ENCODE measurements around the gene CCDC187.

DNA sequence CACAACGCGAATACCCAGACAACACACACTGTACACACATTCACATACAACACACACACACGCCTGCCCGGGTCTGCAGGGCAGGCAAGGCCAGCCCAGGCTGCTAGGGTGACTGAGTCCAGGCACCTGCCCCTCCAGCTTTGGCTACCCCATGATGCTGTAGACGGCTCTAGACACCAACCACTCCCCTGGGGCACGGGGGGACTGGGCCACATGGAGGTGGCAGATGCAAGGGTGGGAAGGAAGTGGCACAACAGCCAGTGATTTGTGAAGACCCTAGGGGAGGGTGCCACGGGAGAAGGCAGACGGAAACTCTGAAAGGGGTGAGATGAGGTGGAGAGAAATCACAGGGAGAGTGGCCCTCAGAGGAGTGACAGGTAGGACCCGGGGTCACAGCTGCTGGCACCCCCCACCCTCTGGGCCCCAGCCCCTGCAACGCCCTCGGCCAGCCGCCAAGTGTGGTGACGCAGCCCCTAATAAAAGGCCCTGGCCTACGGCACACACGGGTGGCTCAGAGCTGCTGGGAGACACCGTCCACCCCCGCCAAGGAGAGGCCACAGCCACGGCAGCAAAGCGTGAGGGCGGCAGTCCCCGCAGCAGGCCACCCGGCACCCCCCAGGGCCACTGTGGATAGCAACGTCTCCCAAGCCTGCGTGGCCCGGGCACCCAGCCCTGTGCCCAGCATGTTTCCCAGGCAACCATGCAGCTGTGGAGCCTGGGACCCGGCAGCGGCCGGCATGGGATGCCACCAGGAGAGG lies 6.6 kb upstream of the CCDC187 start:
- no peak for TF ChIP-seq POLR2A (IDR thresholded peaks at IDR 0.05; ENCODE audit: low read depth, low read length)
- TF ChIP-seq TAF1 (IDR thresholded peaks at IDR 0.05; ENCODE audit: low read depth, low read length): no peak
- TF ChIP-seq POLR2AphosphoS5 (IDR thresholded peaks at IDR 0.05; ENCODE audit: low read depth, low read length): no peak

Data from GM12891 (cell line).